T-helper 1 cell treated with Interleukin-12 subunit alpha and Interleukin-12 subunit beta and Interleukin-4 antibody, amounts not matched to agents 30 μg/mL and 1 μg/mL, for 36 hours (primary cell): ENCODE measurements around the gene RFX3.
"Not testable (repeated sequence)": the region's sequence is repeated elsewhere in the genome, so short reads cannot be mapped to it uniquely, and the experiment has no call there.

Experiments used
- H3K27ac Mint-ChIP-seq: one replicate; pipeline ENCODE4 v1.8.0; 2021; ENCODE audit warnings: mild to moderate bottlenecking, mixed read lengths
- H3K27me3 Mint-ChIP-seq: one replicate; pipeline ENCODE4 v1.8.0; 2021; ENCODE audit warnings: low read depth, mixed read lengths
- H3K36me3 Mint-ChIP-seq: one replicate; pipeline ENCODE4 v1.8.0; 2021; ENCODE audit warnings: low read depth, mixed read lengths
- H3K4me1 Mint-ChIP-seq: one replicate; pipeline ENCODE4 v1.8.0; 2021; ENCODE audit warnings: low read depth, mixed read lengths
- H3K4me3 Mint-ChIP-seq: one replicate; pipeline ENCODE4 v1.8.0; 2021; ENCODE audit warnings: mild to moderate bottlenecking, moderate library complexity, mixed read lengths
- H3K9me3 Mint-ChIP-seq: one replicate; pipeline ENCODE4 v1.8.0; 2021; ENCODE audit warnings: mixed read lengths

RFX3 gene

DNA sequence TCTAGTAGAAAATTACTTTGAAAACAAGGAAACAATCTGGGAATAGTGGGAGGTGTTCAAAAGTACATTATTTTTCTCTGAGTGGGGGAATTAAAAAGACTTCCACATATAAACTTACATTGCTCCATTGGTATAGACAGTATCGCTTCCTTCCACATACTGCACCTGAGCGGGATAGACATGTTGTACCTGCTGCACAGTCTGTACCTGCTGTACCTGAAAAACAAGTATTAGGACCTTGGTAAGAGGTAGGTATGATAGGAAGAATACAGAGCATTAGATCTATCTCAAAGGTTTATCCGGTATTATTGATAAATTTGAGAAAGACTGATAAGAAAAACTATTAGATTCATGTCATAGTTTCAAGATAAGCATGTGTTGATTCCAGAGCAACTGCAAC is 179.3 kb downstream of the RFX3 start:
- no peak overlapping the region for H3K4me3 Mint-ChIP-seq
- no peak overlapping the region for H3K27ac Mint-ChIP-seq
- peaks cover 9% of the 10 kb centered on the region for H3K9me3 Mint-ChIP-seq
- H3K27me3 Mint-ChIP-seq: no peaks in the 10 kb centered on the region
- no peaks in the 10 kb centered on the region for H3K4me1 Mint-ChIP-seq
- H3K36me3 Mint-ChIP-seq: no peaks in the 10 kb centered on the region

DNA sequence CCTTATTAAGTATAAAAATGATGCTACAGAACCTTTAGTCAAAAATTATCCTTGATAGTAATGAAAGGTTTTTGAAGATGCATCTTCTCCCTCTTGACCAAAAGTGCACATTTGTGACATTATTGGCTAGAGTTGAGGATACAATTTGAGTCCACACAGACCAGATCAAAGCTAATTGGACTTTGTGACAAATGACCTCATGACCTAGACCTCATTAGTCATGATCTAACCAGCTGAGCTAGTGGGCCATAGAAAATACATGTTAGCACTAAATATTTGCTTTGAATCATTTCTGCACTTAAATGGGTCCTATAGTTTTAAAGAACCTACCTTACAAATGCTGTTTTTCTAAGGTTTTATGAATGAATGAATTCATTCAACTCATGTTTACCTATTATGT is 182.1 kb downstream of the RFX3 start:
- Mint-ChIP-seq H3K27me3 (no peaks in the 10 kb centered on the region), H3K9me3 (peaks cover 5% of the 10 kb centered on the region), H3K4me1 (no peaks in the 10 kb centered on the region), H3K36me3 (peaks cover 1% of the 10 kb centered on the region), H3K27ac (no peak overlapping the region), H3K4me3 (no peak overlapping the region)

DNA sequence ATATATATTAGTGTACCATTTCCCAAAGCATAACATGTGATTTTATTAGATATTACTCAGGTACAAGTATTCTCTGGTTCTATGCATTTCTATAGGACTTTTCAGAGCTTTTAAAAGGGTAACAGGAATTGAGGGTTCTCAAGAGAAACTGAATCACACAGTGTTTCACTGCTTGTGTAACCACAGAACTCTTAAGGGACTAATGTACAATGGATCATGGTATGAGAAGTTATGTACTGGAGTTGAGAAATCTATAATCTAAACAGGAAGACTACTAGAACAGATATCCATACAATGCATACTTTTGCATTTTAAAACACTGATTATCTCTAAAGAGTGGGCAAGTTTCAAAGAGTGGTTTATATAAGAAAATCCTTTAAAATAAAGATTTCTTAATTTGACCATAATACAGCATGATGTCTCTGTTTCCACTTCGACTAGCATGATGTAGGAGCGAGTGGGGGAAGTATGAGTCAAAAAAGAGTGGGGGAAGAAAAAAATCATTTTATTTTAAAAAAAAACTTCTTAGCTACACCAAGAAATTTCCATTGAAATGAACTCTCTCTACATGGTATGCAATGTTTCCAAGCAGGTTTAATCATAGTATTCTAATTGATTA is 183.5 kb downstream of the RFX3 start:
- peaks cover 7% of the 10 kb centered on the region for H3K4me1 Mint-ChIP-seq
- H3K27ac Mint-ChIP-seq: no peak overlapping the region

DNA sequence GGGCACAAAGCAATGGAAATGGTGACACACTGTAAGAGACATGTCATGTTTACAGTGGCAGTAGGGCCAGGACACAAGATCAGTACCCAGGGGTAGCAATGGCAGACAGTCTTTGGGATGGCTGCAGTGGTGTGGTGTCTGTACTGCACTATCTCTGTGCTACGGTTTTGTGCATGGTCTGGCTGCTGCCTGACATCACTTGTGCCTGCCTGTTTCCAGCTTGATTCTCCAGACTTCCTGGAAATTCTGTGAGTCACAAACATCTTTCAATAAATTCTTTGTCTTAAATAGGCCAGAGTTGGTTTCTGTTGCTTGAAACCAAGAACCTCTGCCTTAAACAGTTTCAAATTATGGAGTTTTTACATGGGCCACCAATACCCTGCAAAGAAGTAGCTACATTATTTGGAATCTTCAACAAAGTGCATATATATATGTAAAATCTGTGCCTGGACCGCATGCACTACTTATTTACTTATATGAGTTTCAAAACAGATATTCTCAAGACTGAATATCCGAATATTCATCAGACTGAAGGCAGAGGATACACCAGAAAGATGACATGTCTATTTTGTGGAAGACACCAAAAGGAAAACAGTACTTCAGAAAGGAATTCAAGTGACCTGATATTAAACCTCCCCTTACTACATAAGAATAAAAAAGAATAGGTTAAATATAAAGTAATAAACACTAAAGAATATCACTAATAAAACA is 188.1 kb downstream of the RFX3 start:
- H3K9me3 Mint-ChIP-seq: peaks cover 5% of the 10 kb centered on the region
- no peaks in the 10 kb centered on the region for H3K27me3 Mint-ChIP-seq
- no peak overlapping the region for H3K4me3 Mint-ChIP-seq
- peaks cover 8% of the 10 kb centered on the region for H3K4me1 Mint-ChIP-seq
- H3K36me3 Mint-ChIP-seq: peaks cover 1% of the 10 kb centered on the region
- H3K27ac Mint-ChIP-seq: no peak overlapping the region

More for the DNA sequence above, 183.5 kb downstream of the RFX3 start:
- H3K9me3 Mint-ChIP-seq: peaks cover 5% of the 10 kb centered on the region
- H3K36me3 Mint-ChIP-seq: peaks cover 1% of the 10 kb centered on the region
- no peaks in the 10 kb centered on the region for H3K27me3 Mint-ChIP-seq
- H3K4me3 Mint-ChIP-seq: no peak overlapping the region

DNA sequence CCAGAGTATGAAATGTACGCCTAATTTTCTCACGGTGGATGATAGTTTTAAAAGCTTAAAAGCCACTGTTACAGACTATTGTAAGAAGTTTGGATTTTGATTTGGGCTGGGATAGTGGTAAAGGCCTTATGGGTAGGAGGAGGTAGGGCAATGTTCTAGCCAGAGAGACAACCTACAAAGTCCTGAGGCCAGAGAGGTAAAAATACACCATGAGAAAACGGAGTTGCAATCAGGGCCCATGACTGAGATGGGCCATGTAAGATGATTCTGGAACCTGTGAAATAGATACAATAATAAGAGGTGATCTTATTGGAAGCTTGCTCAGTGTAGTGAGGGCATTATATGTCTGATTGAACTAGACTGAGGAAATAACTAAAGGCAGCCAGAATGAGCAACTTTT is 188.8 kb downstream of the RFX3 start:
- H3K9me3 Mint-ChIP-seq: peaks cover 5% of the 10 kb centered on the region
- no peak overlapping the region for H3K27ac Mint-ChIP-seq
- peaks cover 8% of the 10 kb centered on the region for H3K4me1 Mint-ChIP-seq
- H3K27me3 Mint-ChIP-seq: no peaks in the 10 kb centered on the region
- H3K36me3 Mint-ChIP-seq: peaks cover 1% of the 10 kb centered on the region
- H3K4me3 Mint-ChIP-seq: no peak overlapping the region

DNA sequence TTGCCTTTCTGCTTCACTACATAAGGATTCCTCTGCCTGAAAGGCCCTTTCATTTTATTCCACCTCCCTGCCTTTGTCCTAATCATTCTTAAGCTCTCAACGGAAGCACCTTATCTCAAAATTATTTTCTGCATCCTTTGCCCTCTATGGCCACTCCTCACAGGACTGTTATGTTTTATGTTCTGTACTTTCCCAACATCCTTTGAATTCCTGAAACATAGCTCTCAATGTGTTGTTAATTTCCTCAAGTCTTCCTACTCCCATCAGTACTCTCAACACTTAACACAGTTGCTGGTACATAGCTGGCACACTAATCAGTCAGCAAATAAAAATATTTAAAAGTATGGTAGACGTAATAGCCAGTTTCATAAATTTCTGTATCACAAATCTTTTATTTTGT is 193.0 kb downstream of the RFX3 start:
- Mint-ChIP-seq H3K4me1 (peaks cover 7% of the 10 kb centered on the region), H3K36me3 (no peaks in the 10 kb centered on the region), H3K27me3 (no peaks in the 10 kb centered on the region), H3K27ac (no peak overlapping the region), H3K4me3 (no peak overlapping the region), H3K9me3 (no peaks in the 10 kb centered on the region)

DNA sequence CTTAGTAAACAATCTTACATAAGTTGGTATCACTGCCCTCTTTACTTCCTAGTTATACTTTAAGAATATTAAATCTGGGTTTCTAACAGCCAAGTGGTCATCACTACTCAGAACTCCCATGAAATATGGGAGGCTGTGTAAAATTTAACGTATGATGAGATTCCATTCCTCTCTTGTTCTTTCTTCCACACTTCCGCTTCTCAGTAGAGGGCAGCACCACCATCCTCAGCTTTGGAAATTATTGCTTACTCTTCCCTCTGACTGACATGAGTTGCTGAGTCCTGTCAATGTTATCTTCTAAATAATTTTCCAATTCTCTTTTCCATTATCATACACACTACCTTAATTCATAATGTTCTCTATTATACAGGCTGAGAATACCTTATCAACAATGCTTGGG is 194.0 kb downstream of the RFX3 start:
- no peaks in the 10 kb centered on the region for H3K9me3 Mint-ChIP-seq
- H3K27me3 Mint-ChIP-seq: no peaks in the 10 kb centered on the region
- H3K27ac Mint-ChIP-seq: no peak overlapping the region
- no peaks in the 10 kb centered on the region for H3K4me1 Mint-ChIP-seq
- H3K36me3 Mint-ChIP-seq: no peaks in the 10 kb centered on the region
- H3K4me3 Mint-ChIP-seq: no peak overlapping the region

DNA sequence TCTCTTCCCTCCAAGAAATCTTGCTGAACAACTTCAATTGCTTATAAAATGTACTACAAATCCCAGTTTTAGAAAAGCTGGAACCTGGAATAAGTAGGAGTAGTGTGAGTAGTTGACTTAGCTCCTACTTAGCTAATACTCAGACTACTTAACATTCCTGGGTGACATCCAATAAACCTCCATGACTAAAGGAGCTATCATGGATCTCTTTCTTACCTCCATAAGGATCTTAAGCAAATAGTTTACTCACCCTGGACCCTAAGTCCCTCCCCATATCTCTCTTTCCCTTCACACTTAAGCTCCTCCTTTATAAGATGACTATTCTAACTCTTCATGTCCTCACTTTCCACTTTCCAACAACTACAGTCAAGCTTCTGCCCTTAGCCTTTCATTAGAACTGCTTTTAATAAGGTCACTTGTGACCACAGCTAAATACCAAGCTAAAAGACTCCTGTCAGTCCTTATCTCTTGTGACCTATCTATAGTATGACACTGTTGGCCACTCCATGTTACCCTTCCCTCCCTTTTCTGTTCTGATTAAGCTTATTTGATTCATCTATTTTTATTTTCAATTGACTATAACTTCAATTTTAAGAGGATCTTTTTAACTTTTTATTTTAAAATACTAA is 194.9 kb downstream of the RFX3 start:
- Mint-ChIP-seq H3K27ac (no peak overlapping the region), H3K9me3 (no peaks in the 10 kb centered on the region)

DNA sequence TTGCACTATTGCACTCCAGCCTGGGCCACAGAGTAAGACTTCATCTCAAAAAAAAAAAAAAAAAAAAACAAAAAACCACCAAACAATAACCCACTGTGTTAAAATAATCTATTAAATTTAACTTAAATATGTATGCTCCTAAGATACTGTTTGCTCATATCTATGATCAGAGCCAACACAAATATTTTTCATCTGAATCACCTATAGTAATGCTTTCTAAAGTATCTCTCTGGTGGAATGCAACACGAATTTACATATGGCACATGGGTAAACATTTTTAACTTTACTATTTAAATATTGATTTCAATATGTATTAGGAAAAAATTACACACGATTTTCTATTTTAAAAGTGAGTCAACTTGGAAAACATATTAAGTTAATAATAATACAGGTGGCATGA is 196.4 kb downstream of the RFX3 start:
- H3K27me3 Mint-ChIP-seq: no peaks in the 10 kb centered on the region
- H3K27ac Mint-ChIP-seq: no peak overlapping the region
- H3K4me1 Mint-ChIP-seq: no peaks in the 10 kb centered on the region
- H3K9me3 Mint-ChIP-seq: no peaks in the 10 kb centered on the region
- H3K4me3 Mint-ChIP-seq: no peak overlapping the region
- H3K36me3 Mint-ChIP-seq: no peaks in the 10 kb centered on the region

More for the DNA sequence above, 194.9 kb downstream of the RFX3 start:
- Mint-ChIP-seq H3K27me3 (no peaks in the 10 kb centered on the region), H3K4me1 (no peaks in the 10 kb centered on the region), H3K4me3 (no peak overlapping the region), H3K36me3 (no peaks in the 10 kb centered on the region)

DNA sequence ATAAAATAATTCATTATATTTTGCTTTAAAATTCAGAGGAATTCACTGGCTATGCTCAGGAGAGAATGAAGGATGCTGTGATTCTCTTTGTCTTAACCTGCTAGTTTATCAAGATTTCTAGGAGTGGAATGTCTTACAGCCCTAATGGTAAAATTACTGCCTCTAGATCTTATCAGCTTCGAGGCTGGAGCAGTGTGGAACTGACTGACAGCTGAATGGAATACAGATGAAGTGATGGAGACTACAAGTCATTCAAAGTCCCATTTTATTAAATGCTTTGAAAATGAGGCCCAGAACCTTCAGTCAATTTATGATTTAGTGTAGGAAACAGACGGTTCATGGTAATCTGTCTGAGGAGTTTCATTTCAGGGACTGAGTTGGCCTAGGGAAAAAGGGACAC is 202.1 kb downstream of the RFX3 start:
- Mint-ChIP-seq H3K4me1 (no peaks in the 10 kb centered on the region), H3K27me3 (no peaks in the 10 kb centered on the region), H3K9me3 (no peaks in the 10 kb centered on the region), H3K36me3 (no peaks in the 10 kb centered on the region), H3K27ac (no peak overlapping the region), H3K4me3 (no peak overlapping the region)

DNA sequence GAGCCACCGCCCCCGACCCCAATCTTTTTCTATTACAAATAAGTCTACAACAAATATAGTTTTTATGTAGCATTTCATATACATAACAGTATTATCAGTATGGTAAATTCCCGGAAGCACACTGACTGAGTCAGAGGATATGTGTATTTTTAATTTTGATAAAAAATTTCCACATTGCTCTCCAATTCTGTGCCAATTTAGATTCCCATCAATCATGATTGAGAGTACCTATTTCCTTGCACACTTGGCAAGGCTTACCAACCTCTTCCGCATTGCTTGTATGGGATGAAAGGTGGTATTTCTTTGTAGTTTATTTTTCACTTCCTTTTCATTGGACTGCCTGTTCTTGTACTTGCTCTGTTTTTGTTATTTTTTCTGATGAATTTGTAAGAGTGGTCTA is 204.6 kb downstream of the RFX3 start:
- H3K4me3 Mint-ChIP-seq: no peak overlapping the region
- peaks cover 3% of the 10 kb centered on the region for H3K9me3 Mint-ChIP-seq
- no peaks in the 10 kb centered on the region for H3K4me1 Mint-ChIP-seq
- H3K27ac Mint-ChIP-seq: no peak overlapping the region
- H3K27me3 Mint-ChIP-seq: no peaks in the 10 kb centered on the region
- no peaks in the 10 kb centered on the region for H3K36me3 Mint-ChIP-seq

DNA sequence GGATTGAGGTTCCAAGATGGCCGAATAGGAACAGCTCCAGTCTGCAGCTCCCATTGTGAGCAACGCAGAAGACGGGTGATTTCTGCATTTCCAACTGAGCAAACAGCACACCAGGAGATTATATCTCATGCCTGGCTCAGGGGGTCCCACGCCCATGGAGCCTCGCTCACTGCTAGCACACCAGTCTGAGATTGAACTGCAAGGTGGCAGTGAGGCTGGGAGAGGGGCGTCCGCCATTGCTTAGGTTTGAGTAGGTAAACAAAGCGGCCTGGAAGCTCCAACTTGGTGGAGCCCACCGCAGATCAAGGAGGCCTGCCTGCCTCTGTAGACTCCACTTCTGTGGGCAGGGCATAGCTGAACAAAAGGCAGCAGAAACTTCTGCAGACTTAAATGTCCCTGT is 213.2 kb downstream of the RFX3 start:
- not testable (repeated sequence) for H3K4me3 Mint-ChIP-seq, H3K9me3 Mint-ChIP-seq, H3K4me1 Mint-ChIP-seq, H3K36me3 Mint-ChIP-seq, H3K27me3 Mint-ChIP-seq, H3K27ac Mint-ChIP-seq

DNA sequence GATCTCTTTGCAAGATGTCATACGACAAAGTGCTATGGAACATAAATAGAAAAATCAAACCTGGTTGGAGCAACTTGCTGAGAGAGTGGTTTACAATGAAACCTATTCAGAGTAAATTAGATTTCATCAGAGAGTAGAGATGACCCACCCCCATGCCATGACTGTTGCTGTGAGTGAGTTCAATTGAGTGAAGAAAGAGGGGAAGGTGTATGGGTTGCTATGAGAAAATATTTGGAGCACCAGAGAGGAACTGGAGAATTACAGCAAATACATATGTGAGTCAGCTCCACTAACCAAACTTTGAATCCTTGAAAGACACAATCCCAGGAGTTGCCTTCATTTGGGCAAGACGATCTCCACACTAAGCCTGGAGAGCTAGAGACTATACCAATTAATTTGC is 217.2 kb downstream of the RFX3 start:
- H3K36me3 Mint-ChIP-seq: peaks cover 1% of the 10 kb centered on the region

DNA sequence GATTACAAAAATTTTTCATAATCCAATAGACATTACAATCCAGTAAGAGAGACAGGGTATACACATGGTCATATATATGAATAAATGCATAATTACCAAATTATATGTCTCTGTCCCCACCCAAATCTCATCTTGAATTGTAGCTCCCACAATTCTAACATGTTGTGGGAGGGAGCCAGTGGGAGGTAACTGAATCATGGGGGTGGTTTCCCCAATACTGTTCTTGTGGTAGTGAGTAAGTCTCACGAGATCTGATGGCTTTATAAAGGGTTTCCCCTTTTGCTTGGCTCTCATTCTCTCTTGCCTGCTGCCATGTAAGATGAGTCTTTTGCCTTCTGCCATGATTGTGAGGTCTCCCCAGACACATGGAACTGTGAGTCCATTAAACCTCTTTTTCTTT is 221.4 kb downstream of the RFX3 start:
- not testable (repeated sequence) for H3K4me3 Mint-ChIP-seq, H3K36me3 Mint-ChIP-seq, H3K27me3 Mint-ChIP-seq, H3K9me3 Mint-ChIP-seq, H3K4me1 Mint-ChIP-seq, H3K27ac Mint-ChIP-seq

More for the DNA sequence above, 217.2 kb downstream of the RFX3 start:
- Mint-ChIP-seq H3K4me1 (no peaks in the 10 kb centered on the region), H3K27me3 (no peaks in the 10 kb centered on the region), H3K9me3 (peaks cover 7% of the 10 kb centered on the region), H3K27ac (no peak overlapping the region), H3K4me3 (no peak overlapping the region)

DNA sequence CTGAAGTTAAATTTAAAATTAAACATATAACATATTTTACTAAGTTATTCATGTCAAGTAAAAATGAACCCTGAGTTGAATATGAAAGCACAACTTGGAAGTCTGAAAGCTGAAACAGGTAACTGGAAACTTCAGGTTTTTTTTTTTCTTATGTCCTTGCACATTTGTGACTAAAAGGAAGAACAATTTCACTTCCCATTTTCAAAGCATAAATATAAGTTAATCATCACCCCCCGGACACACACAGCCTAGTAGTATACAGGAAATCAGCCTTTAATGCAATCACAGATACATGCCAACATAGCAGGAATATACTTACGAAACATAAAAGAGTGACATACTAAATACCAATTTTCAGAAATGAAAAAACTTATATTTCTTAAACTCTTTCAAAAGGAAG is 225.9 kb downstream of the RFX3 start:
- H3K27me3 Mint-ChIP-seq: no peaks in the 10 kb centered on the region
- H3K27ac Mint-ChIP-seq: no peak overlapping the region
- H3K9me3 Mint-ChIP-seq: peaks cover under 1% of the 10 kb centered on the region
- H3K4me1 Mint-ChIP-seq: peaks cover 4% of the 10 kb centered on the region
- H3K36me3 Mint-ChIP-seq: peaks cover 2% of the 10 kb centered on the region
- no peak overlapping the region for H3K4me3 Mint-ChIP-seq
